ENCODE measurements around the gene PKD1. TPM values are rescaled to one million over a fixed set of nuclear protein-coding genes. Genes with fewer than 3 reads are reported as not detected.

PKD1 gene
- total RNA-seq, 6 donors from 2014 or later, result 75.4 to 567 (median 106) TPM

DNA sequence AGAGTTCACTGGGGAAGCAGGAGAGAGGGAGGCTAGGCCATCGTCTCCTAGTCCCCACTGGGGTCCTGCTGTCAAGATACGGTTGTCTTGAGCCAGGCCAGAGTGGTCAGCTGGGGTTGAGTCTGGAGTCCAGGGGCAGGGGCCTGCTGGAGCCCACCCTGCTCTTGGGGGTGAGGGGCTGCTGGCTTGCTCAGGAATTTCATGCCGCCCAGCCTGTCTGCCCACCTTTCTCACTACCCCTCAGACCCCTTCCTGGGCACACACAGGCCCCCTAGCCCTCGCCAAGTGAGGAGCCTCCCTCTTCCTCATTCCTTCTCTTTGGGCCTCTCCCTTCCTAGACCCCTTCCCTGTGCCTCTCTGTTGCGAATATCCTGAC, 21.1 kb upstream of the PKD1 start:
- 66 to 83% methylated on average over 5 of the region's 5 CpGs for WGBS, 2 donors
- DNase-seq, result peak in 1 of 2 donors; percentile 20

DNA sequence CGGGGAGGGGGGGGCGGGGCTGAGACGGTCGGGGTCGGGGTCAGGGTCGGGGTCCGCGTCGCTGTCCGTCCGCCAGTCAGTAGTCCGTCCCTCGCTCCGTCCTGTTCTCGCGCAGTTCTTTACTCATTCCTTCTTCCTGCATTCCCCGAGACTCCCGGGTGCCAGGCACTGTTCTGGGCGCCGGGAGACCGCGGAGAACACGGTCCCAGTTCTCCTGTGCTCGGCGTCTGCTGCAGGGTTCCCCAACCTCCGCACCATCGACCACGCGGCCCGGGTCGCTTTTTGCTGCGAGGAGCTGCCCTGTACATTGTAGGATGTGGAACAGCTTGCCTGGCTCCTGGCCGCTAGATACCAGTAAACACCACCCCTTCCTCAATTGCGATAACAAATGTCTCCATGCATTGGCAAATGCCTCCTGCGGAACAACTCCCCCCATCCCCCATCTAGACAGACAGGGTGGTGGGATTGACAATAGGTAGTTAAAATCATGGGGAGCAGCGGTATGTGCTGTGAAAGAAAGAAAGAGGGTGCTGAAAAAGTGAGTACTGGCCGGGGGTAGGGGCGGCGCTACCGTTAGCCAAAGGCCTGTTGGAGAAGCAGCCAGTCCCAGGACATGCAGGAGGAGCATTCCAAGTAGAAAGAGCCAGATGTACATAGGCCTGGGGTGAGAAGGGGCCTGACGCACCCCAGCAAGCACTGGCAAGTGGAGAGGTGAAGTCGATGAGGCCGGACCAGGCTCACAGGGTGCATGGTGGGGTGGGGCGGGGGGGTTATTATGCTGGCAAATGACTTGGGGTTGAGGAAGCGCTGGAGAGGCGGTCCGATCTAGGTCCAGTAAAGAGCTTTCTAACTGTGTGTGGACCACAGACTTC, 20.5 kb upstream of the PKD1 start:
- peaks cover 0 to 16% (median 3%) of the 10 kb centered on the region in 4 donors for H3K36me3 ChIP-seq
- 8 to 9% methylated on average over 22 to 47 of the region's 47 CpGs for WGBS, 2 donors
- DNase-seq, result peak in 1 of 2 donors; percentile 86

More for the DNA sequence above, 21.1 kb upstream of the PKD1 start:
- no peak for ATAC-seq (ENCODE audit: low FRiP score in 2 of 2)
- Histone ChIP-seq H3K9me3 (no peaks in the 10 kb centered on the region), H3K27me3 (no peaks in the 10 kb centered on the region), H3K4me3 (peak overlapping the region in 3 of 4 donors; percentile 75 to 89 (median 84)), H3K27ac (peak overlapping the region; percentile 48 to 93 (median 86)), H3K4me1 (peaks cover 76 to 91% (median 82%) of the 10 kb centered on the region in 4 donors), H3K36me3 (peaks cover 0 to 10% (median 0%) of the 10 kb centered on the region in 4 donors)
- TF ChIP-seq, protein P1, sequence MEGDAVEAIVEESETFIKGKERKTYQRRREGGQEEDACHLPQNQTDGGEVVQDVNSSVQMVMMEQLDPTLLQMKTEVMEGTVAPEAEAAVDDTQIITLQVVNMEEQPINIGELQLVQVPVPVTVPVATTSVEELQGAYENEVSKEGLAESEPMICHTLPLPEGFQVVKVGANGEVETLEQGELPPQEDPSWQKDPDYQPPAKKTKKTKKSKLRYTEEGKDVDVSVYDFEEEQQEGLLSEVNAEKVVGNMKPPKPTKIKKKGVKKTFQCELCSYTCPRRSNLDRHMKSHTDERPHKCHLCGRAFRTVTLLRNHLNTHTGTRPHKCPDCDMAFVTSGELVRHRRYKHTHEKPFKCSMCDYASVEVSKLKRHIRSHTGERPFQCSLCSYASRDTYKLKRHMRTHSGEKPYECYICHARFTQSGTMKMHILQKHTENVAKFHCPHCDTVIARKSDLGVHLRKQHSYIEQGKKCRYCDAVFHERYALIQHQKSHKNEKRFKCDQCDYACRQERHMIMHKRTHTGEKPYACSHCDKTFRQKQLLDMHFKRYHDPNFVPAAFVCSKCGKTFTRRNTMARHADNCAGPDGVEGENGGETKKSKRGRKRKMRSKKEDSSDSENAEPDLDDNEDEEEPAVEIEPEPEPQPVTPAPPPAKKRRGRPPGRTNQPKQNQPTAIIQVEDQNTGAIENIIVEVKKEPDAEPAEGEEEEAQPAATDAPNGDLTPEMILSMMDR (IDR thresholded peaks at IDR 0.05), result no peak
- TF ChIP-seq POLR2AphosphoS5 (IDR thresholded peaks at IDR 0.05), result no peak
- no peak for TF ChIP-seq POLR2A (IDR thresholded peaks at IDR 0.05)
- TF ChIP-seq EP300 (IDR thresholded peaks at IDR 0.05), result no peak

DNA sequence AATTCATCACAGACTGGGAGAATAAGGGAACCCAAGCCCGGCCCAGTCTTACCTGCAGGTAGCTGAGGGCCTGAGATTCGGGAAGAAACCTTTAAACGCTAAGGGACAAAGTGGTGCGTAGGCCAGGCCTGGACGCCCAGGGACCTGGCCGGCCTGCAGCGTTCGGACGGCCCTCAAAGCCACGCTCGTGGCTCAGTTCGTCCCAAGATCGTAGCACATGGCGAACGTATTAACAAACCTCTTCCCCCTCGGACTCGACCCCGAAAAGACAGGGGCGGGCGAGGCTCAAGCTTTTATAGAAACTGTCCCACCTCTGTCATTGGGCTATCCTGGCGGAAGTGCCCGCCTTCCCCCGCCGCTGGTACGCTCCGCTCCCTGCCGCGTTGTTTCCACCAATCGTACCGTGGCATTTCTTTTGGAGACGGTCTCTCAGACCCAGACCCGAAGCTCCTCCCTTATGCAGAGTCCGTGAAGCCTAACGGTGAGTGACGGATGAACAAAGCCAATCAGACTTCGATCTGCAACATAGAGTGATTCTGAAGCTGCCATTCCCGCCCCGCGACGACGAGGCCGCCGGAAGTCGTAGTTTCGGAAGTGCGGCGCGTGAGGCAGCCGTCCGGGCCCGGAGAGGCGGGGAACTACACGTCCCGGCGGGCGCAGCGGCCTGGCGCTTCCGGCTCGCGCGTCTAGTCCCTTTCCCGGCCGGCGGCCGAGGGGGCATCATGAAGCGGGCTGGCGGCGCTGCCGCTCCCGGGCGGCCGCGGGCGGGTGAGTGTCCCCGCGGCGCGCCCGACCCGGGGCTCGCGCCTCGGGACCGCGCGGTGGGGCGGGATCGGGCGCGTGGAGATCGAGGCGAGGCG, 19.6 kb upstream of the PKD1 start, which contains the start of gene TRAF7:
TRAF7 (plus strand) TSS at position 692 of the 860 bp plus-strand sequence. CDS start 8,139 bp downstream, outside the sequence.
- DNase-seq, result peak; percentile 99 to 100
- peaks cover 74 to 91% (median 82%) of the 10 kb centered on the region in 4 donors for H3K4me1 ChIP-seq
- peak; percentile 91 to 97 for ATAC-seq (ENCODE audit: low FRiP score in 2 of 2)
- 0% methylated on average over 20 to 54 of the region's 94 CpGs for WGBS, 2 donors
- peak in 1 of 4 donors; percentile 78 for TF ChIP-seq EP300 (IDR thresholded peaks at IDR 0.05)
- TF ChIP-seq POLR2A (IDR thresholded peaks at IDR 0.05), result peak; percentile 86 to 100 (median 98)
- TF ChIP-seq, protein P1 (IDR thresholded peaks at IDR 0.05), result peak in 4 of 6 experiments; percentile 6 to 35 (median 20)
- TF ChIP-seq POLR2AphosphoS5 (IDR thresholded peaks at IDR 0.05), result peak; percentile 100
- H3K36me3 ChIP-seq, result peaks cover 0 to 21% (median 4%) of the 10 kb centered on the region in 4 donors
- H3K4me3 ChIP-seq, result peak within 1 kb of the TSS; percentile 75 to 96 (median 86)
- no peaks in the 10 kb centered on the region for H3K27me3 ChIP-seq
- H3K27ac ChIP-seq, result peak within 1 kb of the TSS; percentile 83 to 93 (median 87)
- no peaks in the 10 kb centered on the region for H3K9me3 ChIP-seq

More for the DNA sequence above, 20.5 kb upstream of the PKD1 start:
- Histone ChIP-seq H3K4me1 (peaks cover 76 to 91% (median 83%) of the 10 kb centered on the region in 4 donors), H3K27me3 (no peaks in the 10 kb centered on the region), H3K9me3 (no peaks in the 10 kb centered on the region), H3K4me3 (peak overlapping the region; percentile 75 to 96 (median 86)), H3K27ac (peak overlapping the region; percentile 83 to 93 (median 87))
- ATAC-seq (ENCODE audit: low FRiP score in 2 of 2), result no peak
- TF ChIP-seq POLR2AphosphoS5 (IDR thresholded peaks at IDR 0.05) (no peak), POLR2A (IDR thresholded peaks at IDR 0.05) (no peak), EP300 (IDR thresholded peaks at IDR 0.05) (no peak)
- TF ChIP-seq, protein P1 (IDR thresholded peaks at IDR 0.05), result no peak

DNA sequence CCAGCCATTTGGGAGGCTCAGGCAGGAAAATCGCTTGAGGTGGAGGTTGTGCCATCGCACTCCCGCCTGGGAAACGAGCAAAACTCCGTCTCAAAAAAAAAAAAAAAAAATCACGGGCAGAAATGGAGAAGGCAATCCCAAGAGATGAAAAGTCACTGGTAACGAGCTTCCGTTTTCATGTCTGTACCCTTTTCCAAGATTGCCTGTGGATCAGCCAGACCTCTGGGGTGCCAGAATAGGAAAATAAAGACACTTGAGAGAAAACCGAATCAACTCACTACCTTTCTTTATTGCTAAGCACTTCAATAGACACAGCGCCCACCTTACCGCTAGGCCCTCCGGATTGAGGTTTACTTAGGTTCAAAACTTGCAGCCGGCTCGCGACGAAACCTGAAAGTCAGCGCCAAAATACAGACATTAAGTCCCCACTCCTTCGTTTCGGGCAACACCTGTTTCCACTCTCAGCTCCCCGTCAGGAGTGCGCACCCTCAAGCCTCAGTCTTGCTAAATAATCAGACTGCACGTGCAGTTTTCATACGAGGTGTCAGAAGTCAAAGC, 18.9 kb upstream of the PKD1 start:
- TF ChIP-seq EP300 (IDR thresholded peaks at IDR 0.05) (no peak), POLR2AphosphoS5 (IDR thresholded peaks at IDR 0.05) (no peak), POLR2A (IDR thresholded peaks at IDR 0.05) (no peak)
- TF ChIP-seq, protein P1 (IDR thresholded peaks at IDR 0.05), result no peak
- DNase-seq, result no peak
- Histone ChIP-seq H3K4me3 (peak overlapping the region; percentile 66 to 89 (median 80)), H3K36me3 (peaks cover 0 to 21% (median 4%) of the 10 kb centered on the region in 4 donors), H3K9me3 (no peaks in the 10 kb centered on the region), H3K27me3 (no peaks in the 10 kb centered on the region), H3K4me1 (peaks cover 72 to 91% (median 82%) of the 10 kb centered on the region in 4 donors), H3K27ac (peak overlapping the region; percentile 69 to 93 (median 80))
- WGBS, 2 donors, result 3 to 4% methylated on average over 23 of the region's 23 CpGs
- ATAC-seq (ENCODE audit: low FRiP score in 2 of 2), result no peak
